Astrocyte of the cerebellum (primary cell): Measurements from ENCODE around the gene DHH.
A peak's percentile ranks its signal among the peaks of the same experiment; 100 is the strongest.

Source experiments
- DNase-seq: peaks from one replicate; pipeline ENCODE4 v3.0.0-alpha.2; 2011; ENCODE audit warnings: low read depth
- H3K4me3 ChIP-seq: 2 replicates; pipeline ENCODE4 v1.5.1; 2011; ENCODE audit warnings: mild to moderate bottlenecking, low read depth, low read length, moderate library complexity
- CTCF ChIP-seq: IDR thresholded peaks from 2 replicates; pipeline ENCODE4 v1.5.1; 2012; ENCODE audit warnings: low read length, low read depth, moderate library complexity, mild to moderate bottlenecking; ENCODE audit errors: missing control alignments
- in situ Hi-C: cut with HindIII; loops from 2 replicates; pipeline ENCODE4 v1.10.0; 2017; ENCODE audit warnings: low sequenced_read_pairs

Gene DHH

GRCh38 chr12:49089821-49090773 lies 4.5 kb downstream of the DHH start:
- in situ Hi-C loops: no loop called here
- DNase-seq: no peak
- TF ChIP-seq CTCF: peak; percentile 40
- peak overlapping the region; percentile 32 for H3K4me3 ChIP-seq

- H3K4me3 ChIP-seq: no peak overlapping the region
- no peak for DNase-seq
- in situ Hi-C loops: no loop called here
- TF ChIP-seq CTCF: no peak
These were observed 5.7 kb downstream of the DHH start for GRCh38 chr12:49088932-49089330.

- peak; percentile 71 for DNase-seq
- peak; percentile 87 for TF ChIP-seq CTCF
- no peak overlapping the region for H3K4me3 ChIP-seq
- in situ Hi-C loops: no loop called here
These were observed 6.3 kb downstream of the DHH start for GRCh38 chr12:49088150-49088931.

GRCh38 chr12:49086116-49086515 lies 8.5 kb downstream of the DHH start:
- in situ Hi-C loops: no loop called here
- TF ChIP-seq CTCF: no peak
- no peak overlapping the region for H3K4me3 ChIP-seq
- no peak for DNase-seq

- DNase-seq: no peak
- H3K4me3 ChIP-seq: no peak overlapping the region
- TF ChIP-seq CTCF: no peak
- in situ Hi-C loops: no loop called here
These were observed 10.2 kb downstream of the DHH start for GRCh38 chr12:49084438-49084837.

- in situ Hi-C loops: no loop called here
- DNase-seq: no peak
- no peak overlapping the region for H3K4me3 ChIP-seq
- no peak for TF ChIP-seq CTCF
These were observed 14.8 kb downstream of the DHH start for GRCh38 chr12:49079793-49080192.
